Ureter (tissue), 1 donor: ENCODE data around the gene RCSD1. TPM values are rescaled to one million over a fixed set of nuclear protein-coding genes. Genes with fewer than 3 reads are reported as not detected.
"Not testable (repeated sequence)": the region's sequence is repeated elsewhere in the genome, so short reads cannot be mapped to it uniquely, and the experiment has no call there.

ENCODE experiments used
- DNase-seq: peaks from one replicate; pipeline ENCODE4 v3.0.0-alpha.2; 2020; ENCODE audit warnings: low spot score
- total RNA-seq: library from RNA; stranded (reverse); gene quantifications from one replicate; pipeline ENCODE4 v1.2.4, GENCODE V29; 2023
- donor health status: DM: yes; HTN: yes; CAD: no.

The RCSD1 gene
- total RNA-seq, 1 donor from 2014 or later = 8.7 TPM

GRCh38 chr1:167715157-167715999 lies 85.3 kb downstream of the RCSD1 start:
- peak; percentile 90 for DNase-seq

GRCh38 chr1:167716000-167716271 lies 85.9 kb downstream of the RCSD1 start:
- DNase-seq = no peak

- no peak for DNase-seq
Observed at GRCh38 chr1:167717351-167717750, 87.3 kb downstream of the RCSD1 start.

GRCh38 chr1:167718914-167719691 lies 89.1 kb downstream of the RCSD1 start:
- no peak for DNase-seq

- not testable (repeated sequence) for DNase-seq
Observed at GRCh38 chr1:167719715-167720421, 89.8 kb downstream of the RCSD1 start.

GRCh38 chr1:167720965-167721616 lies 91.1 kb downstream of the RCSD1 start:
- no peak for DNase-seq

- DNase-seq = peak; percentile 98
Observed at GRCh38 chr1:167721617-167722151, 91.7 kb downstream of the RCSD1 start, which contains the start of gene MPZL1. Gene MPZL1 (plus strand): TSS chr1:167721982. CDS start chr1:167722152, 170 bp downstream.

- no peak for DNase-seq
Observed at GRCh38 chr1:167722152-167722869, 92.3 kb downstream of the RCSD1 start.

- no peak for DNase-seq
Observed at GRCh38 chr1:167722870-167723251, 92.8 kb downstream of the RCSD1 start.

- no peak for DNase-seq
Observed at GRCh38 chr1:167723707-167724323, 93.8 kb downstream of the RCSD1 start.

- no peak for DNase-seq
Observed at GRCh38 chr1:167726008-167726407, 96.0 kb downstream of the RCSD1 start.

- no peak for DNase-seq
Observed at GRCh38 chr1:167728818-167729410, 98.9 kb downstream of the RCSD1 start.

GRCh38 chr1:167734227-167734626 lies 104.2 kb downstream of the RCSD1 start:
- DNase-seq = no peak

GRCh38 chr1:167734841-167735240 lies 104.8 kb downstream of the RCSD1 start:
- no peak for DNase-seq

- no peak for DNase-seq
Observed at GRCh38 chr1:167737169-167737568, 107.1 kb downstream of the RCSD1 start.

- no peak for DNase-seq
Observed at GRCh38 chr1:167738158-167738557, 108.1 kb downstream of the RCSD1 start.

- no peak for DNase-seq
Observed at GRCh38 chr1:167739752-167740151, 109.7 kb downstream of the RCSD1 start.

GRCh38 chr1:167741103-167741502 lies 111.1 kb downstream of the RCSD1 start:
- DNase-seq = not testable (repeated sequence)

GRCh38 chr1:167742392-167743057 lies 112.5 kb downstream of the RCSD1 start:
- DNase-seq = not testable (repeated sequence)
